Spinal cord (tissue), 10 donors: ENCODE measurements around the gene CTNS. TPM values are rescaled to one million over a fixed set of nuclear protein-coding genes. Genes with fewer than 3 reads are reported as not detected.

Experiments
- DNase-seq, 6 donors: peaks; one replicate each; pipeline versions ENCODE4 v3.0.0 to v3.0.0-alpha.2; 2013 to 2015; ENCODE audit warnings: low spot score in 6 of 6, low read depth in 4 of 6
- H3K27ac ChIP-seq: one replicate; pipeline ENCODE4 v1.5.1; 2013; ENCODE audit warnings: low read depth, low read length, control low read depth
- H3K27me3 ChIP-seq: one replicate; pipeline ENCODE4 v1.6.1; 2013; ENCODE audit warnings: low read length; ENCODE audit not compliant: control insufficient read depth, insufficient read depth
- H3K36me3 ChIP-seq: one replicate; pipeline ENCODE4 v1.6.1; 2013; ENCODE audit warnings: low read length; ENCODE audit not compliant: control insufficient read depth, insufficient read depth
- H3K4me1 ChIP-seq: one replicate; pipeline ENCODE4 v1.6.1; 2013; ENCODE audit warnings: low read length; ENCODE audit not compliant: control insufficient read depth, insufficient read depth
- H3K4me3 ChIP-seq: one replicate; pipeline ENCODE4 v1.5.1; 2013; ENCODE audit warnings: low read depth, low read length, control low read depth
- H3K9me3 ChIP-seq: one replicate; pipeline ENCODE4 v1.6.1; 2013; ENCODE audit warnings: low read length; ENCODE audit not compliant: control insufficient read depth, insufficient read depth
- WGBS: methylation state at CpG from one replicate; pipeline ENCODE4 v1.1.5; 2013; ENCODE audit warnings: missing lambda C conversion rate; ENCODE audit not compliant: insufficient coverage; 5-methylcytosine and 5-hydroxymethylcytosine counted together
- polyA plus RNA-seq, 2 donors: library from polyadenylated mRNA; unstranded; fragments of 120-200 nt; gene quantifications; one replicate each; pipeline ENCODE4 v1.2.1, GENCODE V29; 2013; ENCODE audit not compliant: insufficient read length in 2 of 2
- total RNA-seq, 2 donors: library from RNA; depleted of rRNA in 1 of 2; stranded (reverse); fragments of 120-200 nt in 1 of 2; fragments of >200 nt in 1 of 2; gene quantifications; one replicate each; pipeline versions ENCODE4 v1.2.3 to v1.2.4, GENCODE V29; 2013 to 2014
- donor health status: healthy.

Gene CTNS
- total and polyA plus RNA-seq, 4 donors, result 13.6 to 17.8 (median 15.9) TPM

GRCh38 chr17:3641014-3641413 lies 4.5 kb downstream of the CTNS start:
- peaks cover 11% of the 10 kb centered on the region for H3K4me1 ChIP-seq
- no peak overlapping the region for H3K4me3 ChIP-seq
- H3K36me3 ChIP-seq, result peaks cover 40% of the 10 kb centered on the region
- H3K27me3 ChIP-seq, result no peaks in the 10 kb centered on the region
- WGBS, result 60% methylated on average over 2 of the region's 3 CpGs
- no peak for DNase-seq
- H3K27ac ChIP-seq, result no peak overlapping the region
- H3K9me3 ChIP-seq, result no peaks in the 10 kb centered on the region

- peaks cover 10% of the 10 kb centered on the region for H3K4me1 ChIP-seq
- no peaks in the 10 kb centered on the region for H3K9me3 ChIP-seq
- no peaks in the 10 kb centered on the region for H3K27me3 ChIP-seq
- H3K27ac ChIP-seq, result no peak overlapping the region
- no peak overlapping the region for H3K4me3 ChIP-seq
- DNase-seq, result no peak
- 91% methylated on average over 10 of the region's 19 CpGs for WGBS
- H3K36me3 ChIP-seq, result peaks cover 45% of the 10 kb centered on the region
These were observed 5.3 kb downstream of the CTNS start for GRCh38 chr17:3641717-3642486.

DNA sequence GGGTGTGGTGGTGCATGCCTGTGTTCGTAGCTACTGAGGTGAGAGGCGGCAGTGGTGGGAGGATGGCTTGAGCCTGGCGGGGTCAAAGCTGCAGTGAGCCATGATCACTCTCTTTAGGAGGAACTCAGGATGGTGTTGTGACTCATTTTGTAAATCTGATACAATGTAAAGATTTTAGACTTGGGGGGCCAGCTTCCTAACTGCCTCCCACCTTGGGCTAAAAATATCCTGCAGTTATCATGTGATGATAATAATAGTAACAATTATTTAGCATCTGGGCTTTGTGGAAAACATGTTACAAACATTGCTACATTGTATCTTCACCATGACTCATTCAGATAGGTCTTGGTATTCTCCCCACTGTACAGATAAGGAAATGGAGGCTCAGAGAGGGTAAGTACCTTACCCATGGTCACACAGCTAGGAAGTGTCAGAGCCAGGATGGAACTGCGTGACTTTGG lies 7.4 kb downstream of the CTNS start:
- peaks cover 59% of the 10 kb centered on the region for H3K36me3 ChIP-seq
- 100% methylated on average over 3 of the region's 4 CpGs for WGBS

GRCh38 chr17:3645310-3645709 lies 8.8 kb downstream of the CTNS start:
- Histone ChIP-seq H3K9me3 (no peaks in the 10 kb centered on the region), H3K27me3 (no peaks in the 10 kb centered on the region), H3K4me1 (peaks cover 5% of the 10 kb centered on the region), H3K36me3 (peaks cover 60% of the 10 kb centered on the region), H3K27ac (no peak overlapping the region), H3K4me3 (no peak overlapping the region)
- no peak for DNase-seq
- WGBS, result 78% methylated on average over 5 of the region's 5 CpGs

More for the DNA sequence above, 7.4 kb downstream of the CTNS start:
- Histone ChIP-seq H3K4me3 (no peak overlapping the region), H3K27ac (no peak overlapping the region), H3K4me1 (peaks cover 5% of the 10 kb centered on the region), H3K27me3 (no peaks in the 10 kb centered on the region), H3K9me3 (no peaks in the 10 kb centered on the region)
- DNase-seq, result no peak

GRCh38 chr17:3647251-3647650 lies 10.7 kb downstream of the CTNS start:
- Histone ChIP-seq H3K27ac (no peak overlapping the region), H3K4me1 (peaks cover 5% of the 10 kb centered on the region), H3K27me3 (no peaks in the 10 kb centered on the region), H3K9me3 (no peaks in the 10 kb centered on the region), H3K4me3 (no peak overlapping the region), H3K36me3 (peaks cover 56% of the 10 kb centered on the region)
- no peak for DNase-seq
- 82% methylated on average over 12 of the region's 12 CpGs for WGBS

- peaks cover 50% of the 10 kb centered on the region for H3K36me3 ChIP-seq
- DNase-seq, result peak in 2 of 6 donors; percentile 69 to 84
- WGBS, result 57% methylated on average over 20 of the region's 20 CpGs
- H3K4me3 ChIP-seq, result no peak overlapping the region
- H3K27me3 ChIP-seq, result no peaks in the 10 kb centered on the region
- H3K4me1 ChIP-seq, result peaks cover 5% of the 10 kb centered on the region
- H3K9me3 ChIP-seq, result no peaks in the 10 kb centered on the region
- H3K27ac ChIP-seq, result no peak overlapping the region
These were observed 11.4 kb downstream of the CTNS start for GRCh38 chr17:3647769-3648555.

DNA sequence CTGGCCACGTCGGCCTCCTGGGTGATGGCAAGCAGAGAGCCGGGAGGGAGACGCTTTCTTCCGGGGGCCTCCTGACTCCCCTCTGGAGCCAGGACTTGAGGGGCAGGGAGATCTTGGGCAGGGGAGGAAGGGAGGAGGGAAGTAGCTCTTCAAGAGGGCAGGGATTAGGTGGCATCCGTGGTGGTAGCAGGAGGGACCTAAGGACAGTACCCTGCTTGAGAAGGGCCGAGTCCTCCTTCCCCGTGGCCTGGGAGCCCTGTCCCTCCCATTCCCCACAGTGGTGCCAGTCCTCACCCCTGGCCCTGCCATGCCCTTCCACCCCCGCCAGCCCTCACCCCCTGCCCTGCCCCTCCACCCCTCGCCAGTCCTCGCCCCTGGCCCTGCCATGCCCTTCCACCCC lies 19.2 kb downstream of the CTNS start:
- H3K4me3 ChIP-seq, result no peak overlapping the region
- H3K4me1 ChIP-seq, result peaks cover 34% of the 10 kb centered on the region
- no peak for DNase-seq
- H3K36me3 ChIP-seq, result peaks cover 63% of the 10 kb centered on the region
- H3K27ac ChIP-seq, result no peak overlapping the region
- H3K9me3 ChIP-seq, result no peaks in the 10 kb centered on the region
- H3K27me3 ChIP-seq, result no peaks in the 10 kb centered on the region
- WGBS, result 92% methylated on average over 7 of the region's 11 CpGs

DNA sequence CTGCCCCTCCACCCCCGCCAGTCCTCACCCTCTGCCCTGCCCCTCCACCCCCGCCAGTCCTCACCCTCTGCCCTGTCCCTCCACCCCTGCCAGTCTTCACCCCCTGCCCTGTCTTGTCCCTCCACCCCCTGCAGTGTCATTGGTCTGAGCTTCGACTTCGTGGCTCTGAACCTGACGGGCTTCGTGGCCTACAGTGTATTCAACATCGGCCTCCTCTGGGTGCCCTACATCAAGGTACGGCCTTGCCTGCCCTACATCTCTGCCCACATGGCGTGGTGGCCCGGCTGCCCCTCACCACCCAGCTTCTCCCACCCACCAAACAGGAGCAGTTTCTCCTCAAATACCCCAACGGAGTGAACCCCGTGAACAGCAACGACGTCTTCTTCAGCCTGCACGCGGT lies 19.8 kb downstream of the CTNS start:
- WGBS, result 82% methylated on average over 9 of the region's 16 CpGs
- H3K9me3 ChIP-seq, result no peaks in the 10 kb centered on the region
- peaks cover 66% of the 10 kb centered on the region for H3K36me3 ChIP-seq
- H3K27ac ChIP-seq, result no peak overlapping the region
- no peak overlapping the region for H3K4me3 ChIP-seq
- DNase-seq, result no peak
- no peaks in the 10 kb centered on the region for H3K27me3 ChIP-seq
- H3K4me1 ChIP-seq, result peaks cover 34% of the 10 kb centered on the region

GRCh38 chr17:3656755-3657587 lies 20.4 kb downstream of the CTNS start:
- 91% methylated on average over 12 of the region's 16 CpGs for WGBS
- Histone ChIP-seq H3K36me3 (peaks cover 71% of the 10 kb centered on the region), H3K4me1 (peaks cover 34% of the 10 kb centered on the region), H3K27me3 (no peaks in the 10 kb centered on the region), H3K27ac (no peak overlapping the region), H3K9me3 (no peaks in the 10 kb centered on the region), H3K4me3 (no peak overlapping the region)
- DNase-seq, result no peak
